SK-N-SH (cell line): ENCODE data around the gene SRPRA. TPM values are rescaled to one million over a fixed set of nuclear protein-coding genes. Genes with fewer than 3 reads are reported as not detected.
"Not testable (repeated sequence)": the region's sequence is repeated elsewhere in the genome, so short reads cannot be mapped to it uniquely, and the experiment has no call there.

Source experiments
- CTCF ChIA-PET: fragments of 300-600, 350-600 bp; formaldehyde crosslinking; extraction: SDS; loops from one replicate; lab custom pipeline; 2021; lab: Yijun Ruan, JAX
- POLR2A ChIA-PET: fragments of 350-600 bp; sonication (Branson Sonifier 250); formaldehyde crosslinking; extraction: SDS; loops from one replicate; lab custom pipeline; 2020; ENCODE audit warnings: antibody characterized with exemption, inconsistent platforms; lab: Yijun Ruan, JAX
- DNase-seq: peaks from one replicate; pipeline ENCODE4 v3.0.0; 2012
- H2AFZ ChIP-seq: fragments of 200-600 bp; sonication (generic); 2 replicates; pipeline ENCODE4 v1.8.1; 2016; ENCODE audit warnings: antibody characterized with exemption, mild to moderate bottlenecking, low read depth
- H3F3A ChIP-seq: fragments of 200-600 bp; sonication (generic); replicated peaks from 2 replicates; pipeline ENCODE3; 2016; ENCODE audit warnings: antibody characterized with exemption, mild to moderate bottlenecking; ENCODE audit not compliant: insufficient read depth
- H3K27ac ChIP-seq, 2 experiments: fragments of 200-500 bp in 1 of 2; fragments of 200-600 bp in 1 of 2; sonication (Bioruptor generic) in 1 of 2; sonication (generic), shearing (Covaris generic) in 1 of 2; 2 replicates each; pipeline versions ENCODE4 v1.5.1 to v1.6.1; 2014 to 2016; ENCODE audit warnings: low read depth in 2 of 2, inconsistent platforms in 1 of 2, low read length in 1 of 2, mild to moderate bottlenecking in 1 of 2, mixed read lengths in 1 of 2
- H3K27me3 ChIP-seq: fragments of 200-600 bp; sonication (generic), shearing (Covaris generic); 2 replicates; pipeline ENCODE4 v1.6.1; 2016; ENCODE audit warnings: mixed run types; ENCODE audit not compliant: insufficient read depth
- H3K36me3 ChIP-seq, 2 experiments: fragments of 200-500 bp in 1 of 2; fragments of 200-600 bp in 1 of 2; sonication (Bioruptor generic) in 1 of 2; sonication (generic) in 1 of 2; replicated peaks in 1 of 2; 2 replicates each; pipeline versions ENCODE3 to v1.5.1; 2014 to 2016; ENCODE audit warnings: low read length in 1 of 2, mild to moderate bottlenecking in 1 of 2; ENCODE audit not compliant: insufficient read depth in 2 of 2, control insufficient read depth in 1 of 2
- H3K4me1 ChIP-seq, 2 experiments: fragments of 200-500 bp in 1 of 2; fragments of 200-600 bp in 1 of 2; sonication (Bioruptor generic) in 1 of 2; sonication (generic), shearing (Covaris generic) in 1 of 2; 2 replicates each; pipeline versions ENCODE4 v1.5.1 to v1.6.1; 2014 to 2016; ENCODE audit warnings: low read depth in 1 of 2, low read length in 1 of 2, mixed run types in 1 of 2; ENCODE audit not compliant: insufficient read depth in 2 of 2, control insufficient read depth in 1 of 2
- H3K4me2 ChIP-seq: fragments of 200-600 bp; sonication (generic), shearing (Covaris generic); 2 replicates; pipeline ENCODE4 v1.6.1; 2017; ENCODE audit warnings: mixed run types
- H3K4me3 ChIP-seq, 2 experiments: fragments of 200-500 bp in 1 of 2; fragments of 200-600 bp in 1 of 2; sonication (Bioruptor generic) in 1 of 2; sonication (generic), shearing (Covaris generic) in 1 of 2; 2 replicates each; pipeline versions ENCODE4 v1.5.1 to v1.8.1; 2014 to 2016; ENCODE audit warnings: low read depth in 2 of 2, inconsistent platforms in 1 of 2, low read length in 1 of 2, mild to moderate bottlenecking in 1 of 2, mixed read lengths in 1 of 2, moderate library complexity in 1 of 2
- H3K79me2 ChIP-seq: fragments of 200-600 bp; sonication (generic); 2 replicates; pipeline ENCODE4 v1.8.1; 2017; ENCODE audit warnings: mild to moderate bottlenecking; ENCODE audit not compliant: insufficient read depth
- H3K9ac ChIP-seq: fragments of 200-600 bp; sonication (generic); 2 replicates; pipeline ENCODE4 v1.6.1; 2017; ENCODE audit warnings: mixed run types
- H3K9me2 ChIP-seq: fragments of 200-600 bp; sonication (generic); 2 replicates; pipeline ENCODE4 v1.6.1; 2017; ENCODE audit warnings: mixed run types
- H3K9me3 ChIP-seq: fragments of 200-600 bp; sonication (generic); 2 replicates; pipeline ENCODE4 v1.6.1; 2017; ENCODE audit warnings: mixed run types, mild to moderate bottlenecking, moderate library complexity
- H4K20me1 ChIP-seq: fragments of 200-600 bp; sonication (generic); 2 replicates; pipeline ENCODE4 v1.6.1; 2017; ENCODE audit warnings: mild to moderate bottlenecking, mixed run types; ENCODE audit not compliant: insufficient read depth
- EP300 ChIP-seq, 2 experiments: IDR thresholded peaks; 2 replicates each; pipeline versions ENCODE4 v1.4.0 to v1.6.1; 2012; ENCODE audit warnings: borderline replicate concordance in 1 of 2, low read depth in 1 of 2, low read length in 1 of 2
- EZH2phosphoT487 ChIP-seq: fragments of 200-600 bp; sonication (generic); IDR thresholded peaks from 2 replicates; pipeline ENCODE4 v1.6.1; 2017; ENCODE audit warnings: low read depth, mixed run types, mild to moderate bottlenecking, antibody characterized with exemption, moderate library complexity, borderline replicate concordance
- FOSL2 ChIP-seq: IDR thresholded peaks from 2 replicates; pipeline ENCODE4 v1.4.0; 2012; ENCODE audit warnings: low read depth, mild to moderate bottlenecking, moderate library complexity, borderline replicate concordance
- FOXM1 ChIP-seq: IDR thresholded peaks from 2 replicates; pipeline ENCODE4 v1.4.0; 2012; ENCODE audit warnings: low read depth, mild to moderate bottlenecking
- MEF2A ChIP-seq: IDR thresholded peaks from 2 replicates; pipeline ENCODE4 v1.4.0; 2012; ENCODE audit warnings: low read depth, borderline replicate concordance
- MXI1 ChIP-seq: IDR thresholded peaks from 2 replicates; pipeline ENCODE4 v1.6.1; 2012; ENCODE audit warnings: mild to moderate bottlenecking, low read depth, low read length, improper control_type of control experiment
- NRF1 ChIP-seq: IDR thresholded peaks from 2 replicates; pipeline ENCODE4 v1.6.1; 2012; ENCODE audit warnings: low read depth, mild to moderate bottlenecking, low read length
- PBX3 ChIP-seq: IDR thresholded peaks from 2 replicates; pipeline ENCODE4; 2012
- RAD21 ChIP-seq: IDR thresholded peaks from 2 replicates; pipeline ENCODE4 v1.6.1; 2012; ENCODE audit warnings: mild to moderate bottlenecking, low read length
- RXRA ChIP-seq: IDR thresholded peaks from 2 replicates; pipeline ENCODE4 v1.4.0; 2012; ENCODE audit warnings: low read depth, mild to moderate bottlenecking, borderline replicate concordance
- SIN3A ChIP-seq: IDR thresholded peaks from 2 replicates; pipeline ENCODE4 v1.6.1; 2012; ENCODE audit warnings: low read depth, mild to moderate bottlenecking, low read length, moderate library complexity, borderline replicate concordance
- TEAD4 ChIP-seq: IDR thresholded peaks from 2 replicates; pipeline ENCODE4 v1.4.0; 2012; ENCODE audit warnings: mild to moderate bottlenecking, borderline replicate concordance; ENCODE audit not compliant: insufficient read depth
- USF2 ChIP-seq: fragments of 150-350 bp; IDR thresholded peaks from 2 replicates; pipeline ENCODE4 v1.6.1; 2017; ENCODE audit warnings: antibody characterized with exemption, low read length, low read depth, borderline replicate concordance
- WGBS: methylation state at CpG from one replicate; pipeline ENCODE4 v1.1.6; 2017; ENCODE audit warnings: low lambda C conversion rate; 5-methylcytosine and 5-hydroxymethylcytosine counted together
- polyA plus RNA-seq, 3 experiments: library from polyadenylated mRNA; depleted of rRNA; stranded (reverse); fragments of >200 nt; gene quantifications; 2 replicates each; pipeline ENCODE4 v1.2.3, GENCODE V29; 2012
- TF ChIP-seq, protein P1 (sequence below): IDR thresholded peaks from 2 replicates; pipeline ENCODE4 v1.4.0; 2012; ENCODE audit warnings: low read depth, borderline replicate concordance
- TF ChIP-seq, protein P2 (sequence below): fragments of 150-350 bp; IDR thresholded peaks from 2 replicates; pipeline ENCODE4 v1.6.1; 2016; ENCODE audit warnings: mild to moderate bottlenecking, low read depth, low read length

Gene SRPRA
- polyA plus RNA-seq, 1 of the 3 experiments (the other 2 are of a cell fraction), result 129 TPM

- Histone ChIP-seq H3K9me2 (no peaks in the 10 kb centered on the region), H4K20me1 (no peaks in the 10 kb centered on the region), H3K27me3 (no peaks in the 10 kb centered on the region), H3K27ac (no peak overlapping the region), H2AFZ (no peak overlapping the region), H3K4me1 (peaks cover 3 to 8% of the 10 kb centered on the region in 2 experiments; a peak in 3 of 4 replicates), H3K4me2 (no peak overlapping the region), H3K79me2 (no peaks in the 10 kb centered on the region), H3F3A (peaks cover 23% of the 10 kb centered on the region), H3K36me3 (peaks cover 23 to 37% of the 10 kb centered on the region in 2 experiments), H3K9ac (no peak overlapping the region), H3K4me3 (no peak overlapping the region), H3K9me3 (no peaks in the 10 kb centered on the region)
- ChIA-PET CTCF (no interaction called here), POLR2A (no interaction called here)
- 94% methylated on average over 4 of the region's 4 CpGs for WGBS
- no peak for DNase-seq
- TF ChIP-seq TEAD4 (no peak), FOXM1 (no peak), MEF2A (no peak), USF2 (no peak), RAD21 (no peak), FOSL2 (no peak), SIN3A (no peak), EP300 (IDR thresholded peaks at IDR 0.05; ENCODE audit: borderline replicate concordance in 1 of 2, low read depth in 1 of 2, low read length in 1 of 2) (no peak), RXRA (no peak), NRF1 (no peak), EZH2phosphoT487 (no peak), MXI1 (no peak), PBX3 (no peak)
- TF ChIP-seq, protein P1, sequence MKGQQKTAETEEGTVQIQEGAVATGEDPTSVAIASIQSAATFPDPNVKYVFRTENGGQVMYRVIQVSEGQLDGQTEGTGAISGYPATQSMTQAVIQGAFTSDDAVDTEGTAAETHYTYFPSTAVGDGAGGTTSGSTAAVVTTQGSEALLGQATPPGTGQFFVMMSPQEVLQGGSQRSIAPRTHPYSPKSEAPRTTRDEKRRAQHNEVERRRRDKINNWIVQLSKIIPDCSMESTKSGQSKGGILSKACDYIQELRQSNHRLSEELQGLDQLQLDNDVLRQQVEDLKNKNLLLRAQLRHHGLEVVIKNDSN, result no peak
- TF ChIP-seq, protein P2, sequence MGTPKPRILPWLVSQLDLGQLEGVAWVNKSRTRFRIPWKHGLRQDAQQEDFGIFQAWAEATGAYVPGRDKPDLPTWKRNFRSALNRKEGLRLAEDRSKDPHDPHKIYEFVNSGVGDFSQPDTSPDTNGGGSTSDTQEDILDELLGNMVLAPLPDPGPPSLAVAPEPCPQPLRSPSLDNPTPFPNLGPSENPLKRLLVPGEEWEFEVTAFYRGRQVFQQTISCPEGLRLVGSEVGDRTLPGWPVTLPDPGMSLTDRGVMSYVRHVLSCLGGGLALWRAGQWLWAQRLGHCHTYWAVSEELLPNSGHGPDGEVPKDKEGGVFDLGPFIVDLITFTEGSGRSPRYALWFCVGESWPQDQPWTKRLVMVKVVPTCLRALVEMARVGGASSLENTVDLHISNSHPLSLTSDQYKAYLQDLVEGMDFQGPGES, result no peak
These were observed 12.5 kb downstream of the SRPRA start for GRCh38 chr11:126256216-126256615.

DNA sequence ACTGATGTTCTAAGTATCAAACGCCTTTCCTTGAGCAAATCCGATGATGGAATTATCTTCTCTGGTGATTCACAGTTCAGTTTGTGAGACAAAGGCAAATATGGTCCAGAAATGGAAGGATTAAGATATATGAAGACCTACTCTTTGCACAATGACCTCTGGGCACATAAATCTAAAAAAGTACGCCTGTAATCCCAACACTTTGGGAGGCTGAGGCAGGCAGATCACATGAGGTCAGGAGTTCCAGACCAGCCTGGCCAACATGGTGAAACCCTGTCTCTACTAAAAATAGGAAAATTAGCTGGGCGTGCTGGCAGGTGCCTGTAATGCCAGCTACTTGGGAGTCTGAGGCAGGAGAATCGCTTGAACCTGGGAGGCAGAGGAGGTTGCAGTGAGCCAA, 13.2 kb downstream of the SRPRA start:
- peaks cover 16 to 34% of the 10 kb centered on the region in 2 experiments for H3K36me3 ChIP-seq
- H3K4me3 ChIP-seq, H3K4me1 ChIP-seq, H3K4me2 ChIP-seq, H2AFZ ChIP-seq, H3K27me3 ChIP-seq, DNase-seq, CTCF ChIA-PET, H3K27ac ChIP-seq, H3K9me3 ChIP-seq, H3K9ac ChIP-seq, H3K9me2 ChIP-seq, POLR2A ChIA-PET, H3K79me2 ChIP-seq, H4K20me1 ChIP-seq: not testable (repeated sequence)
- 95% methylated on average over 5 of the region's 5 CpGs for WGBS
- H3F3A ChIP-seq, result peaks cover 20% of the 10 kb centered on the region
